Liver (tissue), 9 donors: ENCODE results near the gene PTTG1IP. TPM values are rescaled to one million over a fixed set of nuclear protein-coding genes. Genes with fewer than 3 reads are reported as not detected.

Experiments used
- DNase-seq: peaks from one replicate; pipeline ENCODE4 v3.0.0-alpha.2; 2017; ENCODE audit warnings: low spot score
- H3K27ac ChIP-seq, 2 donors: one replicate each; pipeline ENCODE4 v1.7.0; 2013; ENCODE audit warnings: inconsistent platforms in 2 of 2, low read length in 2 of 2, control low read depth in 1 of 2, low read depth in 1 of 2, mild to moderate bottlenecking in 1 of 2
- H3K27me3 ChIP-seq, 4 donors: one replicate each; pipeline versions ENCODE4 v1.6.1 to v1.7.0; 2013; ENCODE audit warnings: low read length in 3 of 4, inconsistent platforms in 1 of 4, mild to moderate bottlenecking in 1 of 4, moderate library complexity in 1 of 4; ENCODE audit not compliant: control insufficient read depth in 4 of 4, insufficient read depth in 4 of 4
- H3K36me3 ChIP-seq, 4 donors: one replicate each; pipeline versions ENCODE4 v1.6.1 to v1.7.0; 2013; ENCODE audit warnings: low read length in 3 of 4, mild to moderate bottlenecking in 3 of 4, low read depth in 1 of 4, moderate library complexity in 1 of 4; ENCODE audit not compliant: control insufficient read depth in 4 of 4, insufficient read depth in 3 of 4
- H3K4me1 ChIP-seq, 4 donors: one replicate each; pipeline versions ENCODE4 v1.6.1 to v1.7.0; 2013; ENCODE audit warnings: low read length in 3 of 4, mild to moderate bottlenecking in 3 of 4, moderate library complexity in 1 of 4; ENCODE audit not compliant: control insufficient read depth in 4 of 4, insufficient read depth in 4 of 4
- H3K4me3 ChIP-seq, 3 donors: one replicate each; pipeline versions ENCODE4 v1.6.1 to v1.7.0; 2013; ENCODE audit warnings: low read length in 3 of 3, control low read depth in 1 of 3, low read depth in 1 of 3, mild to moderate bottlenecking in 1 of 3
- H3K9ac ChIP-seq, 2 donors: one replicate each; pipeline ENCODE4 v1.7.0; 2013; ENCODE audit warnings: low read length in 2 of 2, mild to moderate bottlenecking in 2 of 2, moderate library complexity in 2 of 2, control low read depth in 1 of 2, low read depth in 1 of 2
- H3K9me3 ChIP-seq, 4 donors: one replicate each; pipeline versions ENCODE4 v1.6.1 to v1.7.0; 2013; ENCODE audit warnings: low read length in 3 of 4; ENCODE audit not compliant: control insufficient read depth in 4 of 4
- EGR1 ChIP-seq, 2 donors: IDR thresholded peaks; 2 replicates each; pipeline ENCODE4 v1.6.1; 2016 to 2018; ENCODE audit warnings: antibody characterized with exemption in 2 of 2, low read depth in 2 of 2
- FOXA1 ChIP-seq: IDR thresholded peaks from 2 replicates; pipeline ENCODE4 v1.6.1; 2016; ENCODE audit warnings: antibody characterized with exemption
- FOXA2 ChIP-seq: IDR thresholded peaks from 2 replicates; pipeline ENCODE4 v1.6.1; 2016; ENCODE audit warnings: antibody characterized with exemption
- GABPA ChIP-seq, 2 donors: IDR thresholded peaks in 1 of 2; conservative IDR thresholded peaks in 1 of 2; 2 replicates each; pipeline ENCODE4 v1.6.1; 2016; ENCODE audit warnings: antibody characterized with exemption in 2 of 2, mild to moderate bottlenecking in 1 of 2, moderate library complexity in 1 of 2
- HNF4G ChIP-seq: IDR thresholded peaks from 2 replicates; pipeline ENCODE4 v1.6.1; 2016; ENCODE audit warnings: antibody characterized with exemption
- JUND ChIP-seq, 2 donors: IDR thresholded peaks; 2 replicates each; pipeline ENCODE4 v1.6.1; 2016; ENCODE audit warnings: antibody characterized with exemption in 2 of 2
- NR2F2 ChIP-seq: IDR thresholded peaks from 2 replicates; pipeline ENCODE4 v1.6.1; 2016; ENCODE audit warnings: antibody characterized with exemption
- RAD21 ChIP-seq, 2 donors: IDR thresholded peaks; 2 replicates each; pipeline ENCODE4 v1.6.1; 2016; ENCODE audit warnings: antibody characterized with exemption in 2 of 2, mild to moderate bottlenecking in 2 of 2
- RXRA ChIP-seq, 2 donors: IDR thresholded peaks; 2 replicates each; pipeline ENCODE4 v1.6.1; 2017 to 2018; ENCODE audit warnings: antibody characterized with exemption in 2 of 2, mild to moderate bottlenecking in 1 of 2
- SP1 ChIP-seq: IDR thresholded peaks from 2 replicates; pipeline ENCODE4 v1.6.1; 2018; ENCODE audit warnings: antibody characterized with exemption, mild to moderate bottlenecking
- TAF1 ChIP-seq: conservative IDR thresholded peaks from 2 replicates; pipeline ENCODE4 v1.6.1; 2016; ENCODE audit warnings: antibody characterized with exemption, mild to moderate bottlenecking
- YY1 ChIP-seq: IDR thresholded peaks from 2 replicates; pipeline ENCODE4 v1.6.1; 2016; ENCODE audit warnings: antibody characterized with exemption, mild to moderate bottlenecking
- WGBS: extraction: QIAGEN DNeasy Blood & Tissue Kit; methylation state at CpG from one replicate; pipeline ENCODE4 v1.1.7; 2013; 5-methylcytosine and 5-hydroxymethylcytosine counted together
- polyA plus RNA-seq, 2 donors: library from polyadenylated mRNA; stranded (reverse) in 1 of 2; unstranded in 1 of 2; fragments of 200-250 nt in 1 of 2; fragments of >200 nt in 1 of 2; fragmentation: Nextera tagmentation in 1 of 2; extraction: Ambion mirVana in 1 of 2; gene quantifications; one replicate each; pipeline versions ENCODE4 v1.2.1 to v1.2.3, GENCODE V29; 2013 to 2015
- total RNA-seq, 2 donors: library from RNA; depleted of rRNA; stranded (reverse); fragments of >200 nt; gene quantifications; one replicate each; pipeline ENCODE4 v1.2.3, GENCODE V29; 2014
- TF ChIP-seq, protein P1 (sequence below): IDR thresholded peaks from 2 replicates; pipeline ENCODE4 v1.6.1; 2016; ENCODE audit warnings: antibody characterized with exemption
- TF ChIP-seq, protein P2 (sequence below): IDR thresholded peaks from 2 replicates; pipeline ENCODE4 v1.6.1; 2016; ENCODE audit warnings: antibody characterized with exemption
- TF ChIP-seq, protein P3 (sequence below): fragments of 150-350 bp; IDR thresholded peaks from 2 replicates; pipeline ENCODE4 v1.5.1; 2017; ENCODE audit warnings: improper control_type of control experiment, low read depth, low read length; ENCODE audit not compliant: missing input control
- donor health status: healthy.
- donor health status: healthy.
- donor health status: healthy.
- donor health status: healthy.
- donor health status: healthy.

PTTG1IP gene
- total and polyA plus RNA-seq, 4 donors: 62.0 to 94.0 (median 79.8) TPM

DNA sequence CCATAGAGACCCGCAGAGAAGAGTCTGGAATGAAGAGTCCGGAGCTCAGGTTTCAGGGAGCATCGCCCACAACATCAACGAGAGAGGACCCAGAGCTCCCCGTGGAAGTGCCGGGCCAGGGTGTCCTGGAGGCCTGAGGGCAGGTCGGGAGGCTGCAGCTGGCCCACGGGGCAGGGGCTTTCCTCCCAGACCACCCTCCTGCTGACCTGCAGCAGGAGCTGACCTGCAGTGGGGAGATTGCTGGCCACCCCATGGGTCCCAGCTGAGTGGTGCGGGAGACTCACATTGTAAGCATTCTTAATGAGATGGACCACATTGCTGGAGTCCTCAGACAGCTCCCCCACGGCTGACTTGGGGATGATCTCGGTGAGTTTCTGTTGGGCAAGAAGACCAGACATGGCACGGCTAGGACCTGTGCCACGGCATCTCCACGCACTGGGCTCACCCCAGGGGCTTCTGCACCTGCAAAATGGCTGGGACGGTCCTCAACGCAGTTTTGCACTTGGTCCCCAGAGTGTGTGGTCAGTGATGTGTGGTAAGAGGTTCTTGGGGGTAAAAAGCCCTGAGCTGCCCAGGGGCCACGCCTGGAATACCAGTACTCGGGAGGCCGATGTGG lies 21.3 kb upstream of the PTTG1IP start:
- peaks cover 7 to 30% (median 18%) of the 10 kb centered on the region in 4 donors for H3K4me1 ChIP-seq
- H3K36me3 ChIP-seq: no peaks in the 10 kb centered on the region
- no peak overlapping the region for H3K9ac ChIP-seq
- no peak for DNase-seq
- H3K9me3 ChIP-seq: no peaks in the 10 kb centered on the region
- no peaks in the 10 kb centered on the region for H3K27me3 ChIP-seq
- no peak overlapping the region for H3K4me3 ChIP-seq
- no peak overlapping the region for H3K27ac ChIP-seq
- TF ChIP-seq, protein P1, sequence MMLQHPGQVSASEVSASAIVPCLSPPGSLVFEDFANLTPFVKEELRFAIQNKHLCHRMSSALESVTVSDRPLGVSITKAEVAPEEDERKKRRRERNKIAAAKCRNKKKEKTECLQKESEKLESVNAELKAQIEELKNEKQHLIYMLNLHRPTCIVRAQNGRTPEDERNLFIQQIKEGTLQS: no peak
- TF ChIP-seq FOXA2 (no peak), JUND (IDR thresholded peaks at IDR 0.05) (no peak), RXRA (IDR thresholded peaks at IDR 0.05) (no peak), TAF1 (no peak), GABPA (IDR thresholded peaks at IDR 0.05 in 1 of 2, conservative IDR thresholded peaks at IDR 0.05 in 1 of 2) (no peak)
- TF ChIP-seq, protein P2, sequence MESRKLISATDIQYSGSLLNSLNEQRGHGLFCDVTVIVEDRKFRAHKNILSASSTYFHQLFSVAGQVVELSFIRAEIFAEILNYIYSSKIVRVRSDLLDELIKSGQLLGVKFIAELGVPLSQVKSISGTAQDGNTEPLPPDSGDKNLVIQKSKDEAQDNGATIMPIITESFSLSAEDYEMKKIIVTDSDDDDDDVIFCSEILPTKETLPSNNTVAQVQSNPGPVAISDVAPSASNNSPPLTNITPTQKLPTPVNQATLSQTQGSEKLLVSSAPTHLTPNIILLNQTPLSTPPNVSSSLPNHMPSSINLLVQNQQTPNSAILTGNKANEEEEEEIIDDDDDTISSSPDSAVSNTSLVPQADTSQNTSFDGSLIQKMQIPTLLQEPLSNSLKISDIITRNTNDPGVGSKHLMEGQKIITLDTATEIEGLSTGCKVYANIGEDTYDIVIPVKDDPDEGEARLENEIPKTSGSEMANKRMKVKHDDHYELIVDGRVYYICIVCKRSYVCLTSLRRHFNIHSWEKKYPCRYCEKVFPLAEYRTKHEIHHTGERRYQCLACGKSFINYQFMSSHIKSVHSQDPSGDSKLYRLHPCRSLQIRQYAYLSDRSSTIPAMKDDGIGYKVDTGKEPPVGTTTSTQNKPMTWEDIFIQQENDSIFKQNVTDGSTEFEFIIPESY: no peak
- 91% methylated on average over 19 of the region's 19 CpGs for WGBS

DNA sequence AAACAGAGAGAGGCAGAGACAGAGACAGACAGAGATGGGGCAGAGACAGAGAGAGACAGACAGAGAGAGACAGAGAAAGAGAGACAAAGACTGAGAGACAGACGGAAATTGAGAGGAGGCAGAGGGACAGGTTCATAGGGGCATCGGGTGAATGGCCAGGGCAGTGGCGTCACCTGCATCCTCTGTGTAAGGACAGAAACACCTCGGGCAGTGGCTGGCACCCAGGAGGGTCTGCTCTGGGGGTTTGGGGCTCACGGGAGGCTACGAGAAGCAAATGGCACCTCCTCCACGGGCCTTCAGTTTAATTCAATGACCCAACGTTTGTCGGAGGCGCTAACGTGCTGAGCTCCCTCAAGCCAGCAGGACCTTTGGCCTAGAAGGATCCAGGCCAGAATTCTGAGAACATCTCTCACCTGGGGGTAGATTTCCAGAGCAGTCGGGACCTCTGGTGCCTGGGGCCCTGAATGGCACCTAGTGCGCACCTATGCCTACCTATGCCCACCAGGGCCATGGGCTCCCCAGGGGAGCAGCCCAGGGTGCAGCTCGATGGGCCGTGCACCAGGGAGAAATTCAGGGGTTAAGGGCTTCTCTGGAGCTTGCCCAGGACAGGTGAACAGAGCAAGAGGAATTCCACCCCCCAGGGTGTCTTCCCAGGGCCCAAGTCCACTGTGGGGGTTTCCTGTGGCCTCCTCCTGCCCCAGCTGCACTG lies 20.6 kb upstream of the PTTG1IP start:
- no peak for DNase-seq
- 46% methylated on average over 15 of the region's 15 CpGs for WGBS
- Histone ChIP-seq H3K9ac (no peak overlapping the region), H3K4me1 (peaks cover 7 to 30% (median 18%) of the 10 kb centered on the region in 4 donors), H3K27ac (no peak overlapping the region), H3K27me3 (no peaks in the 10 kb centered on the region), H3K36me3 (no peaks in the 10 kb centered on the region), H3K4me3 (no peak overlapping the region), H3K9me3 (no peaks in the 10 kb centered on the region)
- TF ChIP-seq, protein P1: no peak
- TF ChIP-seq RXRA (IDR thresholded peaks at IDR 0.05) (peak; percentile 59 to 82), YY1 (no peak), EGR1 (IDR thresholded peaks at IDR 0.05; ENCODE audit: low read depth in 2 of 2) (no peak)
- TF ChIP-seq, protein P3, sequence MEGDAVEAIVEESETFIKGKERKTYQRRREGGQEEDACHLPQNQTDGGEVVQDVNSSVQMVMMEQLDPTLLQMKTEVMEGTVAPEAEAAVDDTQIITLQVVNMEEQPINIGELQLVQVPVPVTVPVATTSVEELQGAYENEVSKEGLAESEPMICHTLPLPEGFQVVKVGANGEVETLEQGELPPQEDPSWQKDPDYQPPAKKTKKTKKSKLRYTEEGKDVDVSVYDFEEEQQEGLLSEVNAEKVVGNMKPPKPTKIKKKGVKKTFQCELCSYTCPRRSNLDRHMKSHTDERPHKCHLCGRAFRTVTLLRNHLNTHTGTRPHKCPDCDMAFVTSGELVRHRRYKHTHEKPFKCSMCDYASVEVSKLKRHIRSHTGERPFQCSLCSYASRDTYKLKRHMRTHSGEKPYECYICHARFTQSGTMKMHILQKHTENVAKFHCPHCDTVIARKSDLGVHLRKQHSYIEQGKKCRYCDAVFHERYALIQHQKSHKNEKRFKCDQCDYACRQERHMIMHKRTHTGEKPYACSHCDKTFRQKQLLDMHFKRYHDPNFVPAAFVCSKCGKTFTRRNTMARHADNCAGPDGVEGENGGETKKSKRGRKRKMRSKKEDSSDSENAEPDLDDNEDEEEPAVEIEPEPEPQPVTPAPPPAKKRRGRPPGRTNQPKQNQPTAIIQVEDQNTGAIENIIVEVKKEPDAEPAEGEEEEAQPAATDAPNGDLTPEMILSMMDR: no peak

DNA sequence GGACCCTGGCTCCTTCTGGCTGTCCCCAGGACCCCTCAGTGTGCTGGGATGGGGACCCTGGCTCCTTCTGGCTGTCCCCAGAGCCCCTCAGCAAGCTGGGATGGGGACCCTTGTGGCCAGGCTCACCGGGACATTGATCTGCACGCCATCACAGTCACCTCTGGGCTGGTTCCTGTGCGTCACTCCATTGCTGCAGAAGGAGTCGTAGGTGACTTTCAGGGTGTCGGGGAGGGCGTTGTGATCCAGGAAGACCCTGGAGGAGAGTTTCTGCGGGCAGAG lies 19.7 kb upstream of the PTTG1IP start:
- Histone ChIP-seq H3K9ac (no peak overlapping the region), H3K27me3 (no peaks in the 10 kb centered on the region), H3K4me3 (no peak overlapping the region), H3K9me3 (no peaks in the 10 kb centered on the region), H3K4me1 (peaks cover 7 to 35% (median 20%) of the 10 kb centered on the region in 4 donors), H3K36me3 (no peaks in the 10 kb centered on the region), H3K27ac (no peak overlapping the region)
- no peak for DNase-seq
- TF ChIP-seq HNF4G (no peak), FOXA2 (no peak), GABPA (IDR thresholded peaks at IDR 0.05 in 1 of 2, conservative IDR thresholded peaks at IDR 0.05 in 1 of 2) (no peak), EGR1 (IDR thresholded peaks at IDR 0.05; ENCODE audit: low read depth in 2 of 2) (no peak), YY1 (no peak), SP1 (no peak), JUND (IDR thresholded peaks at IDR 0.05) (no peak), TAF1 (no peak), NR2F2 (no peak), RAD21 (IDR thresholded peaks at IDR 0.05) (no peak), FOXA1 (no peak)
- TF ChIP-seq, protein P2: no peak
- TF ChIP-seq, protein P3: no peak
- TF ChIP-seq, protein P1: no peak
- 93% methylated on average over 7 of the region's 7 CpGs for WGBS
